ENCODE results near the gene ZNF296.

The ZNF296 gene

GRCh38 chr19:45057444-45057843 is 18.8 kb downstream of the ZNF296 start:
- no peak for DNase-seq

- no peak for DNase-seq
These were observed 19.4 kb downstream of the ZNF296 start for GRCh38 chr19:45056831-45057230.

GRCh38 chr19:45051929-45052579 is 24.2 kb downstream of the ZNF296 start:
- DNase-seq, result no peak

GRCh38 chr19:45050036-45050435 is 26.2 kb downstream of the ZNF296 start:
- no peak for DNase-seq

GRCh38 chr19:45049073-45049736 is 27.1 kb downstream of the ZNF296 start:
- DNase-seq, result no peak

GRCh38 chr19:45047188-45047797 is 29.0 kb downstream of the ZNF296 start:
- peak in 3 of 4 experiments; percentile 17 to 66 (median 61) for DNase-seq

- no peak for DNase-seq
These were observed 29.9 kb downstream of the ZNF296 start for GRCh38 chr19:45046355-45046754.

- no peak for DNase-seq
These were observed 30.5 kb downstream of the ZNF296 start for GRCh38 chr19:45045671-45046353.

GRCh38 chr19:45041125-45041524 is 35.2 kb downstream of the ZNF296 start:
- DNase-seq, result peak in 1 of 4 experiments; percentile 10

GRCh38 chr19:45040059-45040771 is 36.1 kb downstream of the ZNF296 start:
- DNase-seq, result peak; percentile 84 to 92 (median 90)

GRCh38 chr19:45038931-45039893 is 37.1 kb downstream of the ZNF296 start, which contains the start of gene CLASRP:
CLASRP (plus strand) TSS chr19:45039045; CDS start chr19:45040213, 1,168 bp downstream.
- DNase-seq, result peak; percentile 95 to 97 (median 96)

- no peak for DNase-seq
These were observed 38.7 kb downstream of the ZNF296 start for GRCh38 chr19:45037393-45038169.

GRCh38 chr19:45035755-45036154 is 40.5 kb downstream of the ZNF296 start:
- no peak for DNase-seq

- DNase-seq, result no peak
These were observed 43.9 kb downstream of the ZNF296 start for GRCh38 chr19:45032421-45032820.

GRCh38 chr19:45030825-45031224 is 45.5 kb downstream of the ZNF296 start:
- no peak for DNase-seq

- no peak for DNase-seq
These were observed 48.9 kb downstream of the ZNF296 start for GRCh38 chr19:45027371-45027770.

- no peak for DNase-seq
These were observed 51.0 kb downstream of the ZNF296 start for GRCh38 chr19:45025264-45025663.

GRCh38 chr19:45023048-45023447 is 53.2 kb downstream of the ZNF296 start:
- no peak for DNase-seq

GRCh38 chr19:45021971-45022370 is 54.3 kb downstream of the ZNF296 start:
- DNase-seq, result no peak
